GM12892 (cell line): ENCODE measurements around the gene ARID2.

Experiments used
- POLR2A ChIP-seq: IDR thresholded peaks from 2 replicates; pipeline ENCODE4 v1.6.1; 2011; ENCODE audit warnings: low read depth, low read length, control low read depth
- POLR2AphosphoS5 ChIP-seq: IDR thresholded peaks from 2 replicates; pipeline ENCODE4 v1.6.1; 2011; ENCODE audit warnings: low read depth, low read length, control low read depth
- TAF1 ChIP-seq: IDR thresholded peaks from 2 replicates; pipeline ENCODE4 v1.6.1; 2011; ENCODE audit warnings: low read depth, mild to moderate bottlenecking, control low read depth, low read length, borderline replicate concordance

DNA sequence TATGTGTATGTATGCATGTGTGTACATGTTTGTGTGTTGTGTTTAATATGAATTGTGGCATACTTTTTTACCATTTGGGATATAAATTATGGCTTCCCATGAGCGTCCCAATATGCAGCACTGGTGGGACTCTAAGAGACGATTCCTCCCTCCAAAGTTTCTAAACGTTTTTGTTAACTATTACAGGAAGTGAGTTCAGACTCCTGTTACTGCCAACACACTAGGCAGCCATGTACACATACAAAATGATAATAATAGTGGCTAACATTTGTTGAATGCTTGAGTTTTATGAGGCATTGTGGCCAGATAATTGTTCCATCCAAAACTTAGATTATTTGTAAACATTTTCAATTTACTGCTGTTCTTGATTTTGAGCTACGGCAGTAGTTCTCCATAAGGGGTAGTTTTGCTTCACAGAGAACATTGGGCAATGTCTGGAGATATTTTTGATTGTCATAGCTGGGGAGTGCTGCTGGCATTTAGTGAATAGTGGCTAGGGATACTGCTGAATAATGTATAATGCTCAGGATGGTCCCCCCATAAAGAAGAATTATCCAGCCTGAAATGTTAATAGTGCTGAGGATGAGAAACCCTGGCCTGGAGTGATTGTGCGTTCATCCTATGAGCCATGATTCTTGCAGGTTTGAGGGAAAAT, 45.1 kb downstream of the ARID2 start:
- TF ChIP-seq TAF1 (no peak), POLR2A (no peak), POLR2AphosphoS5 (no peak)
